Endometrium (tissue), 2 donors: ENCODE measurements around the gene OR52K2.
"Not testable (repeated sequence)": the region's sequence is repeated elsewhere in the genome, so short reads cannot be mapped to it uniquely, and the experiment has no call there.

Experiments used
- FAIRE-seq: peaks from 2 replicates; lab custom pipeline; 2012; peaks lifted over from hg19 to GRCh38; lab: Jason Lieb, UNC
- donor health status: control.
- donor health status: control.

Gene OR52K2

GRCh38 chr11:4480577-4481239 lies 31.6 kb downstream of the OR52K2 start:
- FAIRE-seq, result no peak

DNA sequence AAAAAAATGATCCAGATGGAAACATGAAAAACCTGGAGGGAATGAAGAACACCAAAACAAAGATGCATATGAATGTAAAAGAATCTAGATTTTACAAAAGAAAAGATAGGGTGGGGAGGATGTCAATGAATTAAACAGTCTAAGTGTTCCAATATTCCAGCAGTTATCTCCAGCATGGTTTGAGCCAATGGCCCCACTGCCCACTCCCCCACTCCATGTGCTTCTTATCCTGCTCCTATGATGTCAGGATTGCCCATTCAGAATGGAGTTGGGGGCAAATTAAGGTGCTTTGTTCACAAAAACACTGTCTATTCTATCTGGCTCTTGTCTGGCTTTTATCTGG lies 32.1 kb downstream of the OR52K2 start:
- FAIRE-seq, result no peak

GRCh38 chr11:4482445-4482844 lies 33.4 kb downstream of the OR52K2 start, which contains the start of gene OR52K1:
Gene OR52K1 (plus strand): TSS chr11:4482646. CDS start chr11:4488901, 6,255 bp downstream.
- FAIRE-seq, result no peak

DNA sequence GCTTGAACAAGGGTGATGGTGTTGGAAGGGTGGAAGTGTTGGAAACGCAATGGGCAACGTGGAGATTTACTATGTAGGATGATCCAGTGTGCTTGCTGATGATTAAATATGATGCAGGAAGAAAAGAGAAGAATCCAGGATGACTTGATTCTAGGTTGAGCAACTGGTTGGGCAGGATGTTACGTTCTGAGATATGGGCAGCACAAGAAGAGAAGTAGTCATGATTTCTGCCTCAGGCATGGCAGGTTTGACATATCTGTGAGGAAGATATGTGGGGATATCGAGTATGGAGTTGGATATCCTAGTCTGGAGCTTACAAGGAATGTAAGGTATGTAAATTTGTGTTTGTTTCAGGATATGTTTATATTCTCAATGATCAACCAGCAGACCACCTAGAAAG lies 35.2 kb downstream of the OR52K2 start:
- FAIRE-seq, result no peak

DNA sequence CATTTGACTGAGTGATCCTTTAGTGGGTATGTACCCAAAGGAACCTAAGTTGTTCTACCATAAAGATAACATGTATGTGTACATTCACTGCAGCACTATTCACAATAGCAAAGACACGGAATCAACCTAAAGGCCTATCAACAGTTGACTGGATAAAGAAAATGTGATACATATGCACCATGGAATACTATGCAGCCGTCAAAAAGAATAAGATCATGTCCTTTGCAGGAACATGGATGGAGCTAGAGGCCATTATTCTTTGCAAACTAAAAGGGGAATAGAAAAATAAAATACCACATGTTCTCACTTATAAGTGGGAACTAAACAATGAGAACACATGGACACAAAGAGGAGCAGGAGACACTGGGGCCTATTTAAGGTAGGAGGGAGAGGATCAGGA lies 42.3 kb downstream of the OR52K2 start:
- FAIRE-seq, result not testable (repeated sequence)

GRCh38 chr11:4491878-4492606 lies 42.9 kb downstream of the OR52K2 start:
- no peak for FAIRE-seq

DNA sequence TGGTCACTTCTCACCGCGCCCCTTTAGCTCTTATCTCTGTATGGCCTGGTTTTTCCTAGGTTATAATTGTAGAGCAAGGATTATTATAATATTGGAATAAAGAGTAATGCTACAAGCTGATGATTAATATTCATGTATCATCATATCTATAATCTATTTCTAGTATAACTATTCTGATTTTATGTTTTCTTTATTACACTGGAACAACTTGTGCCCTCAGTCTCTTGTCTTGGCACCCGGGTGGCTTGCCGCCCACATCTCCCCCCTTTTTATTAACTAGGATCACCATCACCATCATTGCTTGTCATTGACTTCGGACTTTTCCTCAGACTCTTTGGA lies 44.4 kb downstream of the OR52K2 start:
- FAIRE-seq, result no peak

DNA sequence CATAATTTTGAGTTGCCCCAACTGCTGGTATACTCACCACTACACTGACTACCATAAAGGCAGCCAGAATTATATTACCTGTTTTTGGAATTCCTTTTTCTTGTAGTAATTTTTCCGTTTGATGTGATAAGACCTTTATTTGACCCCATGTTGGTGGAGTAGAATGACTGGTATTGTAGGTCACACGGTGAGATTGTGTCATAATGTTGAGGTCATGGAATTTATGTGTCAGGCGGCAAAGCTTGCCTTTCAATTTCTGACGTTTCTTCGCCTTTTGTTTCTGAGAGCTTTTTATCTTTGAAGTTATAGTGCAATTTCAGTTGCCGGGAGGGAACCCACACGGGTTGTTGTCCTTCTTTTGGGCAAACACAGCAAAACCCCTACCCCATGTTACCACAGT lies 46.4 kb downstream of the OR52K2 start:
- no peak for FAIRE-seq

DNA sequence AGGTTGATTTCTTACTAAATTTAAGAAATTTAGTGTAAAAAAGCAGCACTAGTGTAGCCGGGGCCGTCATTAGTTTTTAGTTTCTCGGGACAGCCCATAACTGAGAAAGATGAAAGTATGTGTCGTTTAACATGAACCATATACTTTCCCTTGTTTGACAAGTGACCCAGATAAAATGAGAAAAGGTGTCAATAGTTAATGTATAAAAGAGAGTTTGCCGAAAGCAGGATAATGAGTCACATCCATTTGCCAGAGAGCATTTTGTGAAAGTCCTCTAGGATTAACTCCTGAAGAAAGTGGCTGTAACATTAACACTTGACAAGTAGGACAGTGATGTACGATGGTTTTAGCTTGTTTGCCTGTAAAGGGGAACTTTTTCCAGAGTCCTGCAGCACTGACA lies 46.9 kb downstream of the OR52K2 start:
- no peak for FAIRE-seq

- FAIRE-seq, result no peak
These were observed 47.6 kb downstream of the OR52K2 start for GRCh38 chr11:4496557-4497248.
